ENCODE results near the gene CAMTA1.
"Not testable (repeated sequence)": the region's sequence is repeated elsewhere in the genome, so short reads cannot be mapped to it uniquely, and the experiment has no call there.

Gene CAMTA1

GRCh38 chr1:7761103-7761502, 975.8 kb downstream of the CAMTA1 start:
- no peak for DNase-seq (ENCODE audit: low read depth in 2 of 3, low spot score in 1 of 3)

- DNase-seq (ENCODE audit: low read depth in 2 of 3, low spot score in 1 of 3) = no peak
Measured at GRCh38 chr1:7767176-7767575, 981.9 kb downstream of the CAMTA1 start.

- DNase-seq (ENCODE audit: low read depth in 2 of 3, low spot score in 1 of 3) = no peak
Measured at GRCh38 chr1:7768583-7768982, 983.3 kb downstream of the CAMTA1 start.

- no peak for DNase-seq (ENCODE audit: low read depth in 2 of 3, low spot score in 1 of 3)
Measured at GRCh38 chr1:7769673-7770412, 984.6 kb downstream of the CAMTA1 start.

DNA sequence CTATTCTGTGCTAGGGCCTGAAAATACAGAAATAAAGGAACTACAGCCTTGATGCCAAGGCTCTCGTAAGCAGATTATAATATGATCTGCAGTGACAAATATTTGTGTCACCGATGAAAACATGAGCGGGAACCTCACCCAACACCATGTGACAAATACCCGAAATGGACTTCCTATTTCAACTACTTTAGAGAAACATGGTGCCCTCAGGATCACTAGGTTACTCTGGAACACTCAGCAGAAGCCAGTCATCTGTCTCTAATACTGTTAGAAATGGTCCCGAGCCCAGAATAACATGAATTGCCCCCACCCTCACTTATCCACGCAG, 985.4 kb downstream of the CAMTA1 start:
- DNase-seq (ENCODE audit: low read depth in 2 of 3, low spot score in 1 of 3) = no peak

GRCh38 chr1:7770997-7771822, 986.0 kb downstream of the CAMTA1 start, which contains the start of gene VAMP3:
Gene VAMP3, plus strand, starts transcription at chr1:7771296. Its CDS starts 88 bp downstream, at chr1:7771384.
- DNase-seq (ENCODE audit: low read depth in 2 of 3, low spot score in 1 of 3) = peak; percentile 82 to 90 (median 85)

GRCh38 chr1:7771823-7772299, 986.6 kb downstream of the CAMTA1 start:
- no peak for DNase-seq (ENCODE audit: low read depth in 2 of 3, low spot score in 1 of 3)

- DNase-seq (ENCODE audit: low read depth in 2 of 3, low spot score in 1 of 3) = no peak
Measured at GRCh38 chr1:7777591-7777990, 992.3 kb downstream of the CAMTA1 start.

DNA sequence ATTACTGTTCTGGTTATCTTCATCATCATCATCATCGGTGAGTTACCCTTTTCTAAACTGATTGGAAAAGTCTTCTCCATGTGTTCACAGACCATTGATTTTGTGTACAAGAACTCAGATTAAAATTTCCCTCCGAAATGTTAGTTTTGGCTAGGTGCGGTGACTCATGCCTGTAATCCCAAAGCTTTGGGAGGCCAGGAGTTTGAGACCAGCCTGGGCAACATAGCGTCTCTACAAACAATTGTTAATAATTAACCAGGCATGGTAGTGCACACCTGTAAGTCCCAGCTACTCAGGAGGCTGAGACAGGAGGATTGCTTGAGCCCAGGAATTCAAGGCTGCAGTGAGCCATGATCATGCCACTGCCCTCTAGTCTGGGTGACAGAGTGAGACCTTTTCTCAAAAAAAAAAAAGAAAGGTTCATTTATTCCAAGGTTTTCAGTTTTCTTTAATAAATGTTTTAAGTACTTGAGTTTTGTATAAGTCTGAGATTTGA, 992.9 kb downstream of the CAMTA1 start:
- DNase-seq (ENCODE audit: low read depth in 2 of 3, low spot score in 1 of 3) = no peak

GRCh38 chr1:7780976-7781375, 995.7 kb downstream of the CAMTA1 start:
- no peak for DNase-seq (ENCODE audit: low read depth in 2 of 3, low spot score in 1 of 3)

DNA sequence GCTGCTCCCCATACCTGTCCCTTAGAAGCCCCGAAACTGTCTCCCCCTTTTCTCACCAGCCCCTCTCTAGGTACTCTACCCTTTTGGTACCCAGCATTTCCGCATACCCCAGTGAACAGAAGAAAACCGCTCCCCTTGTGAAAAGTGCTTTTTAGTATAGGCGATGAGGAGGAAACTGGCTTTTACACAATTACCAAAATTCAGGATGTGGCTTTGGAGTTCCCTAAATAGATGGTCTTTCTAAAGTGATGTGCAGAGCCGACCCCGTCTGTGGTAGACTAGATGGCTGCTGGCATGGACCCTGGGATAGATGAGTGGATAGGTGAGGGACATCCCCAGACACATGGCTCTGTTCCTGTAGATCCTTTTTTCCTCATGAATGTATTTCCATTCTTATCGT, 996.2 kb downstream of the CAMTA1 start:
- DNase-seq (ENCODE audit: low read depth in 2 of 3, low spot score in 1 of 3) = no peak

- DNase-seq (ENCODE audit: low read depth in 2 of 3, low spot score in 1 of 3) = no peak
Measured at GRCh38 chr1:7781923-7782495, 996.8 kb downstream of the CAMTA1 start.

DNA sequence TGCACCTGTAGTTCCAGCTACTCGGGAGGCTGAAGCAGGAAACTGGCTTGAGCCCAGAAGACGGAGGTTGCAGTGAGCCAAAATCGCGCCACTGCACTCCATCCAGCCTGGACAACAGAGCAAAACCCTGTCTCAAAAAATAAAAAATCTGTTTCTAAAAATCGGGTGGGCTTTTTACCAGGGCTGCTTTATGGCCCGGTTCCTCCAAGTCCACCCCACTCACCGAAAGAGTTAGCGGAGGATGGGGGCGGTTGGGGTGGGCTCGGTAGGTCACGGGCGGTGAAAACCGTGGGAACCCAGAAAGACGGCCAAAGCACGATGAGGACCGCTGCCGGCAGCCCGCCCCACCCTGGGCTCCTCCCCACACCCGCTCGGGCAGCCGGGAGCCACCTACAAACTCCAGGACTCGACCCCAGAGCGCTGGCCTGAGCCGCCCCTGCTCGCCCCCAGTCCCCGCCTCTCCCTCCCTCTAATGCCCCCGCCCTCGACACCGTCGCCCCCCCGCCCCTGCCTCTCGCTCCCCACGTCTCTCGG, 998.0 kb downstream of the CAMTA1 start:
- DNase-seq (ENCODE audit: low read depth in 2 of 3, low spot score in 1 of 3) = peak in 1 of 3 donors; percentile 15

DNA sequence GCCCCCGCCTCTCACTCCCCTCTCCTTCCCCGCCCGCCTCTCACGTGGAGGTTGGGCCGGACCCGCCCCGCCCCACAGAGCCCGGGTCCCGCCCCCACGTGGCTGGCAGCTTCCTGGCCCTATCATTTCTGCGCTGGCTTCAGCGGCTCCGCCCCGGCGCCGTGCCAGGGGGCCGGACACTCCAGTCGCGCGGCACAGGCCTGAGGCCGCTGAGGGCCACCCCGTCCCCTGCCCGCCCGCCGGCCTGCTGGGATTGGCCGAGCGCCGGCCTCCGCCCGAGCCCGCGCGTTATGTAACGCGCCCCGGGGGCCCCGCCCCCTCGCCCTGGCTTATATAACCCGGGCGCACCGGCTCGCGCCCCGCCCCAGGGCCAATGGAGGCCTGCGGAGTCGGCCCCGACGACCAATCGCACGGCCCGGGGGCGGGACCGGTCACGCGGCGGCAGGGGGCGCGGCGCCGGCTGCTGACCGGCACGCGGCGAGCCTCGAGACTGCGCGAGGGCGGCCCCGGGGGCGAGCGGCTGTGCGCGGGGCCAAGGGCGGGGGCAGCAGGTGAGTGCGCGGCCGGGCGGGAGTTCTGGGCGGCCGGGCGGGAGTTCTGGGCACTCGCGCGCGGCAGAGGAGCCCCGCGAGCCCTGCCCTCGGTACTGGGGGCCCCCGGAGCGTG, 998.7 kb downstream of the CAMTA1 start, which contains the start of gene PER3:
TSS of gene PER3 (plus strand) at position 466 of the 666 bp plus-strand sequence. CDS start 587 bp downstream, outside the sequence.
- DNase-seq (ENCODE audit: low read depth in 2 of 3, low spot score in 1 of 3) = peak; percentile 72 to 87 (median 75)

DNA sequence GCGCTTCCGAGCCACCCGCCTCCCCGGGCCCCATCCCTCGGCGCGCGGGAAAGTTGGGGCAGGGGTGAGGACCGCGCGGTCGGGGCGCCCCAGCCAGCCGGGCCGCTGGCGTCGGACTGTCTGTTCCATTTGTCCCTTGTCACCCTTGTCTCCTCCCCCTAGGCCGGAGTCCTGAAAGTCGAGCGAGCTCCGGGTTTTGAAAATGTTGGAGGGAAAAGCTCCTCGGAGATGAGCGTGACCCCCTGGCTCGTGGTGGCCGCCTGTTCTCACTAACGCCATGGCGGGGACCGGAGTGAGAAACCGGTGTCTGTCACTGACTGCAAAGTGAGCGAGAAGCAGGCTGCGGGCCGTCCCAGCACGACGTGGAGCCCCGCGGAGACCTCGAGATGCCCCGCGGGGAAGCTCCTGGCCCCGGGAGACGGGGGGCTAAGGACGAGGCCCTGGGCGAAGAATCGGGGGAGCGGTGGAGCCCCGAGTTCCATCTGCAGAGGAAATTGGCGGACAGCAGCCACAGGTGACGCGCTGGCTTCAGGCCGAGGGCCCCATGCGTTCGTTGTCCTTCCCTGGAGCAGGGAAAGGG, 999.3 kb downstream of the CAMTA1 start:
- no peak for DNase-seq (ENCODE audit: low read depth in 2 of 3, low spot score in 1 of 3)

GRCh38 chr1:7785108-7785507, 999.9 kb downstream of the CAMTA1 start:
- no peak for DNase-seq (ENCODE audit: low read depth in 2 of 3, low spot score in 1 of 3)

- DNase-seq (ENCODE audit: low read depth in 2 of 3, low spot score in 1 of 3) = no peak
Measured at GRCh38 chr1:7786795-7787194, 1001.5 kb downstream of the CAMTA1 start.

GRCh38 chr1:7789828-7790227, 1004.6 kb downstream of the CAMTA1 start:
- no peak for DNase-seq (ENCODE audit: low read depth in 2 of 3, low spot score in 1 of 3)

GRCh38 chr1:7791027-7791426, 1005.8 kb downstream of the CAMTA1 start:
- DNase-seq (ENCODE audit: low read depth in 2 of 3, low spot score in 1 of 3) = not testable (repeated sequence)

DNA sequence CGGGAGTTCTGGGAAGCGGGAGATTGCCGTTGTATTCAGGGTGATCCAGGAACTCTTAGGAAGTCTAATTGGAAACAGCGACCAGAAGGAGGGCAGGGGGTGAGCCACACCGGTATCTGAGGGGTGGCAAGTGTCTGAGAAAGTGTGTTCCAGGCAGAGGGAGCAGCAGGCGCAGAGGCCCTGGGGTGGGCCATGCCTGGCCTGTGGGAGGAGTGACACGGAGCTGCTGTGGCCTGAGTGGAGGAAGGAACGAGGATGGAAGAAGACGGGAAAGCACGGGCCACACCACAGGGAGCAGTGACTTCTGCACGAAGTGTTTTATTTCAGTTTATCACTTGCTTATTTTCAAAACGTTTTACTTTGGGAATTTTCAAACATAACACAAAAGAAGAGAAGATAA, 1010.2 kb downstream of the CAMTA1 start:
- DNase-seq (ENCODE audit: low read depth in 2 of 3, low spot score in 1 of 3) = no peak

All from stimulated activated CD4-positive, alpha-beta T cell treated with anti-CD3 and anti-CD28 coated beads, Interleukin-12 subunit alpha, Interleukin-12 subunit beta, amount 100 ng/mL, for 48 hours (primary cell).